Neuronal stem cell (in vitro differentiated cells): ENCODE results near the gene CD58.

Source experiments
- DNase-seq: peaks from one replicate; pipeline ENCODE4 v3.0.0-alpha.2; 2013; ENCODE audit warnings: low spot score
- H2AFZ ChIP-seq: one replicate; pipeline ENCODE4 v1.6.1; 2013; ENCODE audit warnings: mild to moderate bottlenecking, low read length, inconsistent platforms
- H2AK5ac ChIP-seq: 2 replicates; pipeline ENCODE4 v1.6.1; 2013; ENCODE audit warnings: low read depth, mild to moderate bottlenecking, inconsistent platforms, low read length, moderate library complexity, mixed read lengths
- H2BK120ac ChIP-seq: 2 replicates; pipeline ENCODE4 v1.6.1; 2013; ENCODE audit warnings: low read depth, mild to moderate bottlenecking, inconsistent platforms, low read length, moderate library complexity, mixed read lengths
- H2BK12ac ChIP-seq: one replicate; pipeline ENCODE4 v1.6.1; 2013; ENCODE audit warnings: low read length, inconsistent platforms
- H2BK15ac ChIP-seq: 2 replicates; pipeline ENCODE4 v1.6.1; 2013; ENCODE audit warnings: mild to moderate bottlenecking, low read length, inconsistent platforms, mixed read lengths
- H2BK5ac ChIP-seq: one replicate; pipeline ENCODE4 v1.6.1; 2013; ENCODE audit warnings: inconsistent platforms, mild to moderate bottlenecking, low read length, moderate library complexity
- H3K14ac ChIP-seq: one replicate; pipeline ENCODE4 v1.6.1; 2013; ENCODE audit warnings: low read length, inconsistent platforms
- H3K18ac ChIP-seq: 2 replicates; pipeline ENCODE4 v1.6.1; 2013; ENCODE audit warnings: low read length, inconsistent platforms
- H3K23ac ChIP-seq: 2 replicates; pipeline ENCODE4 v1.6.1; 2013; ENCODE audit warnings: low read depth, mild to moderate bottlenecking, mixed read lengths, low read length, inconsistent platforms; ENCODE audit not compliant: poor library complexity
- H3K27ac ChIP-seq: replicated peaks from 3 replicates; pipeline ENCODE4 v1.5.1; 2013; ENCODE audit warnings: low read length, inconsistent platforms
- H3K27me3 ChIP-seq, 3 experiments: 2 replicates each; pipeline ENCODE4 v1.6.1; 2013; ENCODE audit warnings: low read length in 3 of 3, mild to moderate bottlenecking in 2 of 3, inconsistent platforms in 1 of 3, low read depth in 1 of 3, mixed read lengths in 1 of 3, moderate library complexity in 1 of 3; ENCODE audit not compliant: control insufficient read depth in 3 of 3, insufficient read depth in 3 of 3
- H3K36me3 ChIP-seq, 2 donors: replicated peaks in 1 of 2; 2 replicates each; pipeline ENCODE4 v1.6.1; 2013; ENCODE audit warnings: low read length in 2 of 2; ENCODE audit not compliant: control insufficient read depth in 2 of 2, insufficient read depth in 2 of 2
- H3K4ac ChIP-seq: 2 replicates; pipeline ENCODE4 v1.6.1; 2013; ENCODE audit warnings: inconsistent platforms, mild to moderate bottlenecking, low read length, moderate library complexity
- H3K4me1 ChIP-seq, 2 donors: 1 replicate in 1 of 2; 2 replicates in 1 of 2; pipeline ENCODE4 v1.6.1; 2013; ENCODE audit warnings: low read length in 2 of 2, low read depth in 1 of 2; ENCODE audit not compliant: control insufficient read depth in 2 of 2, insufficient read depth in 1 of 2
- H3K4me2 ChIP-seq: one replicate; pipeline ENCODE4 v1.6.1; 2013; ENCODE audit warnings: mild to moderate bottlenecking, low read length, inconsistent platforms; ENCODE audit not compliant: insufficient read depth, poor library complexity, severe bottlenecking
- H3K4me3 ChIP-seq, 2 donors: 2 replicates each; pipeline ENCODE4 v1.5.1; 2013; ENCODE audit warnings: low read length in 2 of 2, mild to moderate bottlenecking in 2 of 2, inconsistent platforms in 1 of 2, moderate library complexity in 1 of 2
- H3K79me1 ChIP-seq: one replicate; pipeline ENCODE4 v1.6.1; 2013; ENCODE audit warnings: low read depth, mild to moderate bottlenecking, inconsistent platforms, low read length, moderate library complexity
- H3K9ac ChIP-seq: one replicate; pipeline ENCODE4 v1.6.1; 2013; ENCODE audit warnings: mild to moderate bottlenecking, low read depth, low read length, inconsistent platforms; ENCODE audit not compliant: poor library complexity
- H3K9me3 ChIP-seq, 2 donors: replicated peaks in 1 of 2; 2 replicates each; pipeline versions ENCODE3 to v1.6.1; 2013; ENCODE audit warnings: low read length in 2 of 2, mild to moderate bottlenecking in 2 of 2, inconsistent platforms in 1 of 2, low read depth in 1 of 2, mixed read lengths in 1 of 2, moderate library complexity in 1 of 2; ENCODE audit not compliant: control insufficient read depth in 2 of 2, insufficient read depth in 1 of 2
- H4K8ac ChIP-seq: one replicate; pipeline ENCODE4 v1.6.1; 2013; ENCODE audit warnings: low read depth, mild to moderate bottlenecking, inconsistent platforms, low read length, moderate library complexity
- H4K91ac ChIP-seq: one replicate; pipeline ENCODE4 v1.6.1; 2013; ENCODE audit warnings: low read length, low read depth, mild to moderate bottlenecking, inconsistent platforms; ENCODE audit not compliant: poor library complexity
- WGBS, 2 donors: extraction: QIAGEN DNeasy Blood & Tissue Kit; methylation state at CpG; one replicate each; pipeline ENCODE4 v1.1.7; 2013; ENCODE audit warnings: missing lambda C conversion rate in 2 of 2, mixed read lengths in 1 of 2; ENCODE audit not compliant: insufficient read length in 2 of 2, insufficient replicate concordance in 1 of 2; ENCODE audit errors: extremely low coverage in 2 of 2; 5-methylcytosine and 5-hydroxymethylcytosine counted together

CD58 gene

GRCh38 chr1:116496380-116496779, 74.4 kb downstream of the CD58 start:
- Histone ChIP-seq H3K9me3 (no peaks in the 10 kb centered on the region), H3K23ac (no peak overlapping the region), H4K8ac (no peak overlapping the region), H3K79me1 (no peaks in the 10 kb centered on the region), H3K36me3 (no peaks in the 10 kb centered on the region), H2AK5ac (no peak overlapping the region), H2BK5ac (no peak overlapping the region), H3K4me1 (peaks cover 8 to 10% of the 10 kb centered on the region in 2 donors), H3K27me3 (no peaks in the 10 kb centered on the region), H4K91ac (no peak overlapping the region), H2BK15ac (no peak overlapping the region), H3K4me3 (no peak overlapping the region), H3K27ac (no peak overlapping the region), H3K9ac (no peak overlapping the region), H2BK12ac (no peak overlapping the region), H3K14ac (no peak overlapping the region), H2AFZ (no peak overlapping the region), H3K4me2 (no peak overlapping the region), H3K18ac (no peak overlapping the region), H3K4ac (no peak overlapping the region), H2BK120ac (no peak overlapping the region)
- DNase-seq, result no peak
- no CpG with 5 or more reads among the region's 3 CpGs for WGBS, 2 donors

GRCh38 chr1:116495535-116495934, 75.3 kb downstream of the CD58 start:
- Histone ChIP-seq H3K27me3 (no peaks in the 10 kb centered on the region), H4K91ac (no peak overlapping the region), H3K4me1 (peaks cover 8 to 10% of the 10 kb centered on the region in 2 donors), H3K14ac (no peak overlapping the region), H3K4ac (no peak overlapping the region), H2BK120ac (no peak overlapping the region), H3K27ac (no peak overlapping the region), H3K9ac (no peak overlapping the region), H3K79me1 (no peaks in the 10 kb centered on the region), H2AK5ac (no peak overlapping the region), H2BK5ac (no peak overlapping the region), H2AFZ (peak overlapping the region; percentile 38), H2BK15ac (no peak overlapping the region), H2BK12ac (no peak overlapping the region), H3K36me3 (no peaks in the 10 kb centered on the region), H3K4me3 (no peak overlapping the region), H3K9me3 (no peaks in the 10 kb centered on the region), H3K4me2 (no peak overlapping the region), H3K23ac (no peak overlapping the region), H3K18ac (no peak overlapping the region), H4K8ac (no peak overlapping the region)
- DNase-seq, result no peak
- WGBS, 2 donors, result no CpG with 5 or more reads among the region's 4 CpGs

DNA sequence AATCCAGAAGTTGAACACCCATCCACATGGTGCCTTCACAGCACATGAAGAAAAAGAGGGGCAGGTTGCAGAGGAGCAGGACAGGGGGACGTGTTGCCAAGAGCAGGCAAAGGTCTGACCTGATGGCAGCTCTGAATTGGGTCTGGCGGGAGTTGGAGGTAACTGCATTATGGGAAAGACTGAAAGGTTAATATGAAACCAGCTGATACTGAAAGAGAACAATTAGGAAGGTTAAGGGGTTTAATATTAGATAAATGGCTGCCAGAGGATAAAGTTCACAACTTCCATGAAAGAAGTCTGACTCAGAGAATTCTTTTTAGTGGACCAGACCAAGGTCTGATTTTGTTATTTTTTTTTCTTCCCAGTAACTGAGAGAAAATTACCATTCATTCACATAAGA, 76.1 kb downstream of the CD58 start:
- peaks cover 0 to 4% (median 0%) of the 10 kb centered on the region in 3 experiments for H3K27me3 ChIP-seq
- H2BK12ac ChIP-seq, result no peak overlapping the region
- H3K79me1 ChIP-seq, result no peaks in the 10 kb centered on the region
- H2BK15ac ChIP-seq, result no peak overlapping the region
- no peak overlapping the region for H2BK120ac ChIP-seq
- no peaks in the 10 kb centered on the region for H3K9me3 ChIP-seq
- no peak overlapping the region for H2AK5ac ChIP-seq
- H3K23ac ChIP-seq, result no peak overlapping the region
- H4K91ac ChIP-seq, result no peak overlapping the region
- no peak overlapping the region for H3K4me2 ChIP-seq
- peak overlapping the region; percentile 60 for H2AFZ ChIP-seq
- WGBS, 2 donors, result no CpG with 5 or more reads among the region's 2 CpGs
- H4K8ac ChIP-seq, result no peak overlapping the region
- H3K36me3 ChIP-seq, result no peaks in the 10 kb centered on the region
- peak overlapping the region; percentile 6 for H3K27ac ChIP-seq
- no peak overlapping the region for H3K4me3 ChIP-seq
- H3K14ac ChIP-seq, result no peak overlapping the region
- no peak overlapping the region for H3K18ac ChIP-seq
- H3K4ac ChIP-seq, result no peak overlapping the region
- no peak overlapping the region for H2BK5ac ChIP-seq
- H3K9ac ChIP-seq, result no peak overlapping the region
- H3K4me1 ChIP-seq, result peaks cover 8 to 10% of the 10 kb centered on the region in 2 donors
- no peak for DNase-seq

DNA sequence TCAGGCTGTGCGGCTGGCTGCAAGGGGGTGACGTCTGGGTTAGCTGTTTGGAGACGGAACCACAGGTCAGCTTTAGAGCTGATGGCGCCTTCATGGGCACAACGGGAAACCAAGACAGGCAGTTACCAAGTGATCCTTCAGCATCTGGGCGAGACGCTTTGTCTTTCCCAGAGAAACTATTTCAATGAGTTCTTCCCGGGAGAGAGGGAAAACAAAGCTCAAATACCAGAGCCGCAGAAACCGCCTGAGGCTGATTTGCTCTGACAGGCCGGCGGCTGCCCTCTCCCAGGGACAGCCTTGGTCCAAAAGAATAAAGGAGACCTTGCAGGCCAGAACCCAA, 76.5 kb downstream of the CD58 start:
- no peak overlapping the region for H2BK120ac ChIP-seq
- DNase-seq, result peak; percentile 24
- H2BK12ac ChIP-seq, result no peak overlapping the region

More for the DNA sequence above, 76.5 kb downstream of the CD58 start:
- no peak overlapping the region for H2BK5ac ChIP-seq
- no peak overlapping the region for H3K4me2 ChIP-seq
- H3K27ac ChIP-seq, result peak overlapping the region; percentile 6
- no peak overlapping the region for H3K23ac ChIP-seq
- no peak overlapping the region for H3K4ac ChIP-seq
- no peaks in the 10 kb centered on the region for H3K79me1 ChIP-seq
- no peak overlapping the region for H4K8ac ChIP-seq
- H3K4me1 ChIP-seq, result peaks cover 8 to 11% of the 10 kb centered on the region in 2 donors
- no peak overlapping the region for H2BK15ac ChIP-seq
- H2AK5ac ChIP-seq, result no peak overlapping the region
- H3K18ac ChIP-seq, result peak overlapping the region; percentile 80
- no peak overlapping the region for H3K4me3 ChIP-seq
- H3K27me3 ChIP-seq, result peaks cover 0 to 5% (median 0%) of the 10 kb centered on the region in 3 experiments
- peak overlapping the region; percentile 60 for H2AFZ ChIP-seq
- no peaks in the 10 kb centered on the region for H3K9me3 ChIP-seq
- H3K36me3 ChIP-seq, result no peaks in the 10 kb centered on the region
- WGBS, 2 donors, result no CpG with 5 or more reads among the region's 12 CpGs
- H3K9ac ChIP-seq, result no peak overlapping the region
- H3K14ac ChIP-seq, result no peak overlapping the region
- H4K91ac ChIP-seq, result peak overlapping the region; percentile 34
